ENCODE data around the gene CRAMP1. TPM values are rescaled to one million over a fixed set of nuclear protein-coding genes. Genes with fewer than 3 reads are reported as not detected.
"Not testable (repeated sequence)": the region's sequence is repeated elsewhere in the genome, so short reads cannot be mapped to it uniquely, and the experiment has no call there.

Gene CRAMP1
- total RNA-seq, 4 donors from 2014 or later, result 9.1 to 15.5 (median 12.5) TPM

DNA sequence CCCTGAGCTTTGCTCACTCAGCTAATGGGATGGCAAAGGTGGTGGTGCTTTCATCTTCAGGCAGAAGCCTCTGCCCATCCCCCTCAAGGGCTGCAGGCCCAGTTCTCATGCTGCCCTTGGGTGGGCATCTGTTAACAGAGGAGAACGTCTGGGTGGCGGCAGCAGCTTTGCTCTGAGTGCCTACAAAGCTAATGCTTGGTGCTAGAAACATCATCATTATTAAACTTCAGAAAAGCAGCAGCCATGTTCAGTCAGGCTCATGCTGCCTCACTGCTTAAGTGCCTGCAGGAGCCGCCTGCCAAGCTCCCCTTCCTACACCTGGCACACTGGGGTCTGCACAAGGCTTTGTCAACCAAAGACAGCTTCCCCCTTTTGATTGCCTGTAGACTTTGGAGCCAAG is 88.1 kb downstream of the CRAMP1 start:
- H3K4me1 ChIP-seq, result peaks cover 0 to 8% (median 7%) of the 10 kb centered on the region in 4 donors
- peaks cover 0 to 68% (median 57%) of the 10 kb centered on the region in 4 donors for H3K36me3 ChIP-seq
- intact Hi-C loops (cut with DNase I), result loop anchor here (10.0 kb wide), 2 partner anchors 85 to 295 kb away; partner anchors contain the start of genes CRAMP1 and IFT140
- no peak for DNase-seq (ENCODE audit: extremely low spot score)
- no peaks in the 10 kb centered on the region for H3K9me3 ChIP-seq
- no peak overlapping the region for H3K27ac ChIP-seq (replicated peaks in 1 of 4)
- H3K4me3 ChIP-seq, result no peak overlapping the region
- H3K27me3 ChIP-seq, result no peaks in the 10 kb centered on the region
- 100% methylated on average over 1 of the region's 3 CpGs for WGBS
- TF ChIP-seq POLR2AphosphoS5 (IDR thresholded peaks at IDR 0.05) (no peak), EP300 (IDR thresholded peaks at IDR 0.05) (no peak), POLR2A (IDR thresholded peaks at IDR 0.05; ENCODE audit: low read depth) (no peak)
- TF ChIP-seq, protein P1, sequence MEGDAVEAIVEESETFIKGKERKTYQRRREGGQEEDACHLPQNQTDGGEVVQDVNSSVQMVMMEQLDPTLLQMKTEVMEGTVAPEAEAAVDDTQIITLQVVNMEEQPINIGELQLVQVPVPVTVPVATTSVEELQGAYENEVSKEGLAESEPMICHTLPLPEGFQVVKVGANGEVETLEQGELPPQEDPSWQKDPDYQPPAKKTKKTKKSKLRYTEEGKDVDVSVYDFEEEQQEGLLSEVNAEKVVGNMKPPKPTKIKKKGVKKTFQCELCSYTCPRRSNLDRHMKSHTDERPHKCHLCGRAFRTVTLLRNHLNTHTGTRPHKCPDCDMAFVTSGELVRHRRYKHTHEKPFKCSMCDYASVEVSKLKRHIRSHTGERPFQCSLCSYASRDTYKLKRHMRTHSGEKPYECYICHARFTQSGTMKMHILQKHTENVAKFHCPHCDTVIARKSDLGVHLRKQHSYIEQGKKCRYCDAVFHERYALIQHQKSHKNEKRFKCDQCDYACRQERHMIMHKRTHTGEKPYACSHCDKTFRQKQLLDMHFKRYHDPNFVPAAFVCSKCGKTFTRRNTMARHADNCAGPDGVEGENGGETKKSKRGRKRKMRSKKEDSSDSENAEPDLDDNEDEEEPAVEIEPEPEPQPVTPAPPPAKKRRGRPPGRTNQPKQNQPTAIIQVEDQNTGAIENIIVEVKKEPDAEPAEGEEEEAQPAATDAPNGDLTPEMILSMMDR (IDR thresholded peaks at IDR 0.05), result no peak

DNA sequence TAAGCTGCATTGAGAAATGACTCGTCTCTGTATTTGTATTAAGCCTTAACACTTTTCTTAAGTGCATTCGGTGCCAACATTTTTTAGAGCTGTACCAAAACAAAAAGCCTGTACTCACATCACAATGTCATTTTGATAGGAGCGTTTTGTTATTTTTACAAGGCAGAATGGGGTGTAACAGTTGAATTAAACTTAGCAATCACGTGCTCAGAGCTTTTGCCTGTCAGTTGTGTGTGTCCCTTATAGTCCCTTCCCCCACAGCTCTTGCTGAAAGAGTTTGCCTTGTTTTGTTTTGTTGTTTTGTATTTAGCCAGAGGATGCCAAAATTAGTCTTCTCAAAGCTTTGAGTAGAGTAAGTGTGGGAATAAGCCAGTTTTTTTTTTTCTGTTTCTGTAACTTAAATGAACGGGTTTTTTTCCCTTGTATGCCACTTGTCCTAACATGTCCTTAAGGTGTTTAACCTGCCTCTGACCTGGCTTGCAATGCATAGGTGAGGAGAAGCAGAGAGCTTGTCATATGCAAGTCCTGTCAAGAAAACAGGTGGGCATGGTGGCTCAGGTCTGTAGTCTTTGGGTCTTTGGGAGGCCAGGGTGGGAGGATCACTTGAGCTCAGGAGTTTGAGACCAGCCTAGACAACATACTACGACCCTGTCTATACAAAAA is 89.2 kb downstream of the CRAMP1 start:
- Histone ChIP-seq H3K36me3 (peaks cover 0 to 64% (median 52%) of the 10 kb centered on the region in 4 donors), H3K4me1 (peaks cover 0 to 9% (median 8%) of the 10 kb centered on the region in 4 donors), H3K4me3 (no peak overlapping the region), H3K9me3 (no peaks in the 10 kb centered on the region), H3K27ac (replicated peaks in 1 of 4) (no peak overlapping the region), H3K27me3 (no peaks in the 10 kb centered on the region)
- TF ChIP-seq EP300 (IDR thresholded peaks at IDR 0.05), result no peak
- TF ChIP-seq, protein P1 (IDR thresholded peaks at IDR 0.05), result no peak
- TF ChIP-seq POLR2A (IDR thresholded peaks at IDR 0.05; ENCODE audit: low read depth), result no peak
- no peak for TF ChIP-seq POLR2AphosphoS5 (IDR thresholded peaks at IDR 0.05)
- no peak for DNase-seq (ENCODE audit: extremely low spot score)
- WGBS, result 79% methylated on average over 6 of the region's 6 CpGs
- intact Hi-C loops (cut with DNase I), result loop anchor here (10.0 kb wide), 2 partner anchors 87 to 297 kb away; partner anchors contain the start of genes CRAMP1 and IFT140

DNA sequence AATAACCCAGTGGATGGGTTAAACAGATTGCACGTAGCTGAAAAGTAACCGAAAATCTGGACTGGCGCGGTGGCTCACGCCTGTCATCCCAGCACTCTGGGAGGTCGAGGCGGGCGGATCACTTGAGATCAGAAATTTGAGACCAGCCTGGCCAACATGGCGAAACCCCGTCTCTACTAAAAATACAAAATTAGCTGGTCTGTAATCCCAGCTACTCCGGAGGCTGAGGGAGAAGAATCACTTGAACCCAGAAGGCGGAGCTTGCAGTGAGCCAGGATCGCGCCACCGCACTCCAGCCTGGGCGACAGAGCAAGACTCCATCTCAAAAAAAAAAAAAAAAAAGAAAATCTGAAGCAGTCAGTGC is 93.1 kb downstream of the CRAMP1 start:
- intact Hi-C loops (cut with DNase I), result loop anchor here (2.0 to 10.0 kb wide), 4 partner anchors 27 to 301 kb away; partner anchors contain the start of genes CRAMP1, EME2, IFT140 and JPT2
- 0% methylated on average over 15 of the region's 16 CpGs for WGBS

DNA sequence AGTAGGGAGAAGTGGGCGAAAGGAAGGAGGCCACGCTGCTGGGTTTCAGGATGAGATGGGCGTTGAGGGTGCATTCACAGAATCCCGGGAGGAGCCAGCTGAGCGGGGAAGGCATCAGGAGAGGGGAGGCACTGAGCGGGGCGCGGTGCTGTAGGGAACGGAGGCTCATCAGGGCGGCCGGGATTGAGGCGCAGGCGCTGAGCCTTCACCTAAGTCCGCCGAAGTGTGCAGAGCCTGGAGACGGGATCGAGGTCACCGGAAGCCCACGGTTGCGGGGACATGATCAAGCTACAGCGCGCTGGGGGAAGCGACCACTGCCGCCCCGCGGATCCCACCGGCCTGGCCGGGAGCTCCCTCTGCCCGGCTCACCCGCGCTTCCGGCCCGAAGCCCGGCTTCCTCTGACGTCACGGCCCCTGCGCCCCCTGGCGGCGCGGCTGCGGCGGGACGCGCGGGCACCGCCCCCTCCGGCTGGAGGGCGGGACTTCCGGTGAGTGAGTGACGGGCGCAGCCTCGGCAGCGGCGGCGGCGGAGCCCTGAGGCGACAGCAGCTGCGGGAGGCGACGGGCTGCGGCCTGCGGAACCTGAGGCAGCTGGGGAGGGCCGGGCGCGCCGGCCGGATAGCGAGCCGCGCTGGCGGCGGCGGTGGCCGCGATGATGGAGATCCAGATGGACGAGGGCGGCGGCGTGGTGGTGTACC is 93.7 kb downstream of the CRAMP1 start, which contains the start of gene MAPK8IP3:
TSS of gene MAPK8IP3 (plus strand) at position 508 of the 698 bp plus-strand sequence. CDS start at position 653, 145 bp downstream.
- under 1% methylated on average over 14 of the region's 79 CpGs for WGBS
- Histone ChIP-seq H3K27ac (replicated peaks in 1 of 4) (peak within 1 kb of the TSS; percentile 91 to 95 (median 92)), H3K9me3 (no peaks in the 10 kb centered on the region), H3K4me1 (peaks cover 24 to 53% (median 45%) of the 10 kb centered on the region in 4 donors), H3K4me3 (peak within 1 kb of the TSS; percentile 88 to 96 (median 92)), H3K36me3 (peaks cover 0 to 26% (median 18%) of the 10 kb centered on the region in 4 donors), H3K27me3 (no peaks in the 10 kb centered on the region)
- peak; percentile 96 for DNase-seq (ENCODE audit: extremely low spot score)
- TF ChIP-seq, protein P1 (IDR thresholded peaks at IDR 0.05), result peak in 2 of 3 experiments; percentile 95 to 99
- peak; percentile 90 to 98 for TF ChIP-seq POLR2AphosphoS5 (IDR thresholded peaks at IDR 0.05)
- no peak for TF ChIP-seq EP300 (IDR thresholded peaks at IDR 0.05)
- TF ChIP-seq POLR2A (IDR thresholded peaks at IDR 0.05; ENCODE audit: low read depth), result peak; percentile 95
- intact Hi-C loops (cut with DNase I), result loop anchor here (2.0 to 10.0 kb wide), 4 partner anchors 27 to 301 kb away; partner anchors contain the start of genes CRAMP1, EME2, IFT140 and JPT2

More for the DNA sequence above, 93.1 kb downstream of the CRAMP1 start:
- H3K27me3 ChIP-seq; DNase-seq (ENCODE audit: extremely low spot score); H3K9me3 ChIP-seq: not testable (repeated sequence)
- peaks cover 24 to 48% (median 42%) of the 10 kb centered on the region in 4 donors for H3K4me1 ChIP-seq
- H3K27ac ChIP-seq (replicated peaks in 1 of 4), result peak overlapping the region; percentile 91 to 95 (median 92)
- H3K36me3 ChIP-seq, result peaks cover 0 to 31% (median 22%) of the 10 kb centered on the region in 4 donors
- peak overlapping the region; percentile 88 to 96 (median 92) for H3K4me3 ChIP-seq
